ENCODE measurements around the gene PRCD.
"Not testable (repeated sequence)": the region's sequence is repeated elsewhere in the genome, so short reads cannot be mapped to it uniquely, and the experiment has no call there.

PRCD gene

DNA sequence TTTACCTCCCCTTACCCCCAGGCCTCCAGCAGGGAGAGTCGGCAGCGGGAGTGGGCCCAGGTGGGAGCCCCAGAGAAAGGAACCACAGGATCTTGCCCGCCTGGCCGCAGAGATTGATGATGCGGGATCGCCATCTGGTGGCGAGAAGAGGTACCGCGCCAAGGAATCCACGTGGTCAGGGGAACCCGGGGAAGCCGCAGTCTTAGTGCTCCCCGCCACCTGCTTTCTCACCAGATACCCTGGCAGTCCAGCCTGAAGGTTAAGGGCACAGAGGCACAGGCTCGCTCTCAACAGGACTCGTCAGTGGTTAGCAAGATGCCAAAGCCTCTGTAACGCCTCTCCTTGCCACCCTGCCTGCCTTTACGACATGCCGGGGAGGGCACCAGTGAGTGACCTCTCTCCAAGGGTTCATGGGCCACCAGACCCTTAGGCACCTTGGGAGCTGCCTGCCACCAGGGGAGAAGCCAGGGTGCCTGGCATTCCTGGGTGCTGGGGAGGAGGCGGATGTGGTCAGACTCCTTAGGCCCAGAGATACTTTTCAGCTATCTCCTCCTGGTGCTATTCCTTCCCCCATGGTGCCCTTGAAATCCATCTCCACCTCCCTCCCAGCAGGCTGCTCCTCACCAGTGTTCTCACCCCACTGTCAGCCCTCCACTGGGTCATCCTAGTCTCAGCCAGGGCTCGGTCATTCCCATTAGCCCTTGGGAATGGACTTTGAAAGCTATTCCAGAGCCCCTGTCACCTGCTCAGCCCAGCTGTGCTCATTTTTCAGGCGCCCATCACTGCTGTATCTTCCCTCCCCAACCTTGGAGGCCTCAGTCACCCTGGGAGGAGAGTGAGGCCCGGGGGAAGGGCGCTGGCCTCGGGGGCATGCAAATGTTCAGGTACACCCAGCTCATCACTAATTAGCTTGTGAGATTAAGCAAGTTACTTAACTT lies 33.2 kb upstream of the PRCD start:
- DNase-seq (ENCODE audit: low read depth): no peak
- TF ChIP-seq, protein P1, sequence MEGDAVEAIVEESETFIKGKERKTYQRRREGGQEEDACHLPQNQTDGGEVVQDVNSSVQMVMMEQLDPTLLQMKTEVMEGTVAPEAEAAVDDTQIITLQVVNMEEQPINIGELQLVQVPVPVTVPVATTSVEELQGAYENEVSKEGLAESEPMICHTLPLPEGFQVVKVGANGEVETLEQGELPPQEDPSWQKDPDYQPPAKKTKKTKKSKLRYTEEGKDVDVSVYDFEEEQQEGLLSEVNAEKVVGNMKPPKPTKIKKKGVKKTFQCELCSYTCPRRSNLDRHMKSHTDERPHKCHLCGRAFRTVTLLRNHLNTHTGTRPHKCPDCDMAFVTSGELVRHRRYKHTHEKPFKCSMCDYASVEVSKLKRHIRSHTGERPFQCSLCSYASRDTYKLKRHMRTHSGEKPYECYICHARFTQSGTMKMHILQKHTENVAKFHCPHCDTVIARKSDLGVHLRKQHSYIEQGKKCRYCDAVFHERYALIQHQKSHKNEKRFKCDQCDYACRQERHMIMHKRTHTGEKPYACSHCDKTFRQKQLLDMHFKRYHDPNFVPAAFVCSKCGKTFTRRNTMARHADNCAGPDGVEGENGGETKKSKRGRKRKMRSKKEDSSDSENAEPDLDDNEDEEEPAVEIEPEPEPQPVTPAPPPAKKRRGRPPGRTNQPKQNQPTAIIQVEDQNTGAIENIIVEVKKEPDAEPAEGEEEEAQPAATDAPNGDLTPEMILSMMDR (conservative IDR thresholded peaks at IDR 0.05; ENCODE audit: low read depth, low read length): peak; percentile 85

DNA sequence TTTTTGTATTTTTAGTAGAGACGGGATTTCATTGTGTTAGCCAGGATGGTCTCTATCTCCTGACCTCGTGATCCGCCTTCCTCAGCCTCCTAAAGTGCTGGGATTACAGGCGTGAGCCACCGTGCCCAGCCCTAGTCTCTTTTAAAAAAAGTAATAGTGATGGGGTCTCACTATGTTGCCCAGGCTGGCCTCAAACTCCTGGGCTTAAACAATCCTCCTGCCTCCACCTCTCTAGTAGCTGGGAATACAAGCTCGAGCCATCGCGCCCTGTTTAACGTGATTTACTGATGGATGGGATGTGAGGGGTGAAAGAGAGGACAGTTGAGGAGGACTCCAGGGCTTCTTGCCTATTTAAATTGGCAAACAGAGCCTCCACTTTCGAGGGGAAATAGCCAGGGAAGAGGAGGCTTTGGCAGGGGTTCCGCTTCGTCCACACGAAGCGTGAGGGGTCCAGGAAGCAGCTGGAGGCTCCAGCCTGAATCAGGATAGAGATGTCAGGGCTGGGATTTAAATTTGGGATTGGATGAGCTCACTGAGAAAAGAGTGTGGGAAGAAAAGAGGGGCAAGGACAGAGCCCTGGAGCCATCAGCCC lies 31.3 kb upstream of the PRCD start:
- not testable (repeated sequence) for DNase-seq (ENCODE audit: low read depth); H3K4me3 ChIP-seq (ENCODE audit: low read length)

More for the DNA sequence above, 33.2 kb upstream of the PRCD start:
- no peak overlapping the region for H3K4me3 ChIP-seq (ENCODE audit: low read length)

DNA sequence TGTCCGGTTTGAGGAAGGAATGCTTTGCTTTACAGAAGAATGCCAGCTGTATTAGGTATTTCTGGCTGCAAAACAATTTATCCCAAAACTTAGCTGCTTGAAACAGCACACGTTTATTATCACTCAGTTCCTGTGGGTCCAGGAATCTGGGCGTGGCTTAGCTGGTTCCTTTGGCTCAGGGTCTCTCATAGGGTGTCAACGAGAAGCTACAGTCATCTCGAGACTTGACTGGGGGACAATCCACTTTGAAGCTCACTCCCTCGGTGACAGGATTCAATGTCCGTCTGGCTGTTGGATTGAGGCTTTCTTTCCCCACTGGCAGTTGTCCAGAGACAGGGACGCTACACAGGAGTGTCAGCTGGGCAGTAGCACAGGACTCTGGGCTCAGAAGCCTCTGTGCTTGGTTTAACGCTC lies 29.0 kb upstream of the PRCD start:
- TF ChIP-seq, protein P1 (conservative IDR thresholded peaks at IDR 0.05; ENCODE audit: low read depth, low read length): no peak
- no peak overlapping the region for H3K4me3 ChIP-seq (ENCODE audit: low read length)
- no peak for DNase-seq (ENCODE audit: low read depth)

DNA sequence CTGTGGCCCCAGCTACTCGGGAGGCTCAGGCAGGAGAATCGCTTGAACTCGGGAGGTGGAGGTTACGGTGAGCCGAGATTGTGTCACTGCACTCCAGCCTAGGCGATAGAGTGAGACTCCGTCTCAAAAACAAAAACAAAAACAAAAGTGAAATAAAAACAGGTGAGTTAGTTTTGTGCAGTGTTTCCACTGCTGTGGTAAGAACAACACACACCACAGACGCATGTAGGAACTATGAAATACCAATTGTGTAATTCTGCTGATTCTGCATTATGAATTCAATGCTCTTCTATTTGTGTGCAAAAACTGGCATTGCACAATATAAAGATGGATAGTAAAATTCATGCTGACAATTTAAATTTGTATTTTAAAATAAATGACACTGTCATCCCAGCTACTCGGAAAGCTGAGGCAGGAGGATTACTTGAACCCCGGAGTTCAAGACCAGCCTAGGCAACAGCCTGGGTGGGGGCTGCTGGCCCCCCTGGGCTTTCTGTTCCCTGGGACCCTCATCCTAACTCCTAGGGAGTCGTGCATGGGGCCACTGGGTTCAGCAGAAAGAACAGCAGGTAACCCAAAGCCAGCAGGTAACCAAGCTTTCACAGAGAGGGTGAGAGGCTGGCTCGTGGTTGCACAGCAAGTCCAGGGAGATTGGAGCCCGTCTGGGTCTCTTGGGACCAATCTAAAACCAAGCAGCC lies 28.0 kb upstream of the PRCD start:
- no peak for DNase-seq (ENCODE audit: low read depth)
- H3K4me3 ChIP-seq (ENCODE audit: low read length): no peak overlapping the region
- TF ChIP-seq, protein P1 (conservative IDR thresholded peaks at IDR 0.05; ENCODE audit: low read depth, low read length): no peak

DNA sequence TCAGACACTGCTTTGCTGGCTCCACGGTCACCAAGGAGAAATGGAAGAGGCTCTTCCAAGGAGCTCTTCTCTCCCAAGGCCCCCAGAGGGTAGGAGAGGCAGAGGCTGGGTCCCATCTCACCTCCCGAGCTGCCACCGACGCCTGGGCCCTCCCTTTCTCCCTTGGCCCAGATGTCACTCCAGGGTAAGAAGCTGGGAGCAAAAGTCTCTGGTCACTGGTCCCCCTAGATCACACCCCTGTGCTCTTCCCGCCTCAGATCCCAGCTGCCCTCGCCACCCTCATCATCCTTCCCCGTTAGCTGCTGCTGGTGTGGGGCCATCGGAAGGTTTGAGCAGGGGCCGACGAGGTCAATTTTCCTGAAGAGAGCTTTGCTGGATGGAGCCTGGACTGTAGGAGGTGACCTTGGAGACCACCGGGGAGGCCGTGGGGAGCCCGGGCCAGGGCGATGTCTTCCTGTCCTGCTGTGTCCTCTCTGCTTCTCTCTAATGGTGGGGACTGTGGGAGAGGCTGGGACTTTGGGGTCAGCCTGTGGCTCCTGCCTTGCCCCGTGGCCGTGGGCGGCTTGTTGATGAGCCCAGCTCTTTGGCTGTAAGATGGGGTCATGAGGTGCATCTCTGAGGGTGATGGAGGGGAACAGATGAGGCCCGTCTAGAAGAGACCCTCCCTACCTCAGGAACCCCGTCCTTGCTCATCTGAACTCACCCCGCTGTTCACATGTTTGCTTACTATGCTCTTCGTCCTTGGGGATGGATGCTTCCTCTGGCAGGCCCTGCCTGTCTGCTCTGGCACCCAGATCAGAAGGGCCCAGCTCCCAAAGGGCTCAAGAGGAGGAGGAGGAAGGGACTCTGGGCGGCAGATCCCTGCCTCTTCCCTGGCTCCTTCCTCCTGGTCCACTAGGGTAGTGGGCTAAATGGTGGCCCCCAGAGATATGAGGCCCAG lies 27.2 kb upstream of the PRCD start:
- H3K4me3 ChIP-seq (ENCODE audit: low read length): no peak overlapping the region
- DNase-seq (ENCODE audit: low read depth): no peak
- TF ChIP-seq, protein P1 (conservative IDR thresholded peaks at IDR 0.05; ENCODE audit: low read depth, low read length): no peak

DNA sequence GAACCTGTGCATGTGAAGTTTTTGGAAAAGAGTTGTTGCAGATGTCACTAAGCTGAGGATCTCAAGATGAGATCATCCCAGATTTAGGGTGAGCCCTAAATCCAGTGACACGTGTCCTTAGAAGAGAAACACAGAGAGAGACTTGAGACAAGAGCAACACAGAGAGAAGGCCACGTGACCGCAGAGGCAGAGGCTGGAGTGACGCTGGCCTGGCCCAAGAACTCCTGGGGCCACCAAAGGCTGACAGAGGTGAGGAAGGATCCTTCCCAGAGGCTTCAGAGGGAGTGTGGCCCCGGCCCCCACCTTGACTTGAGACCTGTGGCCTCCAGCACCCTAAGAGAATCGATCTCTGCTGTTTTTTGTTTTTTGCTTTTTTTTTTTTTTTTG lies 26.5 kb upstream of the PRCD start:
- no peak overlapping the region for H3K4me3 ChIP-seq (ENCODE audit: low read length)
- TF ChIP-seq, protein P1 (conservative IDR thresholded peaks at IDR 0.05; ENCODE audit: low read depth, low read length): no peak
- DNase-seq (ENCODE audit: low read depth): no peak

DNA sequence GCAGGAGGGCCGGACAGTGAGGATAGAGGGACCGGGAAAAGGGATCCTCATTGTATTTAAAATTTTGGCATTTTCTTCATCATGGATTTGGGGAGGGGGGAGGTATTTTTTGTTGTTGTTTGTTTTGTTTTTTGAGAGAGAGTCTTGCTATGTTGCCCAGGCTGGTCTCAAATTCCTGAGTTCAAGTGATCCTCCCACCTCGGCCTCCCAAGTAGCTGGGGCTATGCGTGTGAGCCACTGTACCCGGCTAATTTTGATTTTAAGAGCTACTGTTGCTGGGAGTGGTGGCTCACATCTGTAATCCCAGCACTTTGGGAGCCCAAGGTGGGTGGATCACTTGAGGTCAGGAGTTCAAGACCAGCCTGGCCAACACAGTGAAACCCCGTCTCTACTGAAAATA lies 25.5 kb upstream of the PRCD start:
- not testable (repeated sequence) for H3K4me3 ChIP-seq (ENCODE audit: low read length); DNase-seq (ENCODE audit: low read depth)
